HUES64 (cell line): ENCODE measurements around the gene SLC34A2.

ENCODE experiments used
- H3K27ac ChIP-seq: 2 replicates; pipeline ENCODE4 v1.7.0; 2013; ENCODE audit warnings: low read depth, low read length, inconsistent platforms
- H3K27me3 ChIP-seq: 2 replicates; pipeline ENCODE4 v1.6.1; 2013; ENCODE audit warnings: mild to moderate bottlenecking, low read length; ENCODE audit not compliant: insufficient read depth
- H3K36me3 ChIP-seq: 2 replicates; pipeline ENCODE4 v1.6.1; 2013; ENCODE audit warnings: mild to moderate bottlenecking, low read length; ENCODE audit not compliant: insufficient read depth
- H3K4me1 ChIP-seq: 2 replicates; pipeline ENCODE4 v1.6.1; 2013; ENCODE audit warnings: mild to moderate bottlenecking, low read length, moderate library complexity; ENCODE audit not compliant: insufficient read depth
- H3K4me3 ChIP-seq: 2 replicates; pipeline ENCODE4 v1.5.1; 2013; ENCODE audit warnings: mild to moderate bottlenecking, low read length, moderate library complexity
- H3K9ac ChIP-seq: 2 replicates; pipeline ENCODE4 v1.6.1; 2013; ENCODE audit warnings: mild to moderate bottlenecking, low read depth, low read length
- H3K9me3 ChIP-seq: 2 replicates; pipeline ENCODE4 v1.6.1; 2013; ENCODE audit warnings: low read depth, low read length; ENCODE audit not compliant: insufficient read depth
- WGBS: fragments of 150-250, 120-280 bp; methylation state at CpG from one replicate; pipeline ENCODE4 v1.1.7; 2013; ENCODE audit warnings: missing lambda C conversion rate; 5-methylcytosine and 5-hydroxymethylcytosine counted together

The SLC34A2 gene

GRCh38 chr4:25662306-25662705 is 6.7 kb downstream of the SLC34A2 start:
- Histone ChIP-seq H3K4me1 (peaks cover 7% of the 10 kb centered on the region; the same call in 1 of the 2 replicates), H3K9ac (no peak overlapping the region), H3K27ac (no peak overlapping the region), H3K27me3 (peaks cover 13% of the 10 kb centered on the region), H3K9me3 (no peaks in the 10 kb centered on the region), H3K36me3 (no peaks in the 10 kb centered on the region), H3K4me3 (no peak overlapping the region)
- WGBS, result 92% methylated on average over 10 of the region's 10 CpGs

- Histone ChIP-seq H3K27ac (no peak overlapping the region), H3K4me3 (no peak overlapping the region), H3K4me1 (peaks cover 12% of the 10 kb centered on the region; the same call in 1 of the 2 replicates), H3K36me3 (no peaks in the 10 kb centered on the region), H3K9me3 (no peaks in the 10 kb centered on the region), H3K27me3 (no peaks in the 10 kb centered on the region), H3K9ac (no peak overlapping the region)
- 53% methylated on average over 8 of the region's 8 CpGs for WGBS
These were observed 8.1 kb downstream of the SLC34A2 start for GRCh38 chr4:25663781-25664180.

GRCh38 chr4:25666031-25666630 is 10.5 kb downstream of the SLC34A2 start:
- 94% methylated on average over 9 of the region's 9 CpGs for WGBS
- Histone ChIP-seq H3K27ac (no peak overlapping the region), H3K4me1 (peaks cover 12% of the 10 kb centered on the region; the same call in 1 of the 2 replicates), H3K4me3 (no peak overlapping the region), H3K27me3 (no peaks in the 10 kb centered on the region), H3K36me3 (no peaks in the 10 kb centered on the region), H3K9ac (no peak overlapping the region), H3K9me3 (no peaks in the 10 kb centered on the region)

- WGBS, result 92% methylated on average over 14 of the region's 15 CpGs
- no peaks in the 10 kb centered on the region for H3K36me3 ChIP-seq
- no peak overlapping the region for H3K9ac ChIP-seq
- H3K4me1 ChIP-seq, result peaks cover 12% of the 10 kb centered on the region; the same call in 1 of the 2 replicates
- H3K4me3 ChIP-seq, result no peak overlapping the region
- H3K27ac ChIP-seq, result no peak overlapping the region
- H3K27me3 ChIP-seq, result no peaks in the 10 kb centered on the region
- H3K9me3 ChIP-seq, result no peaks in the 10 kb centered on the region
These were observed 12.4 kb downstream of the SLC34A2 start for GRCh38 chr4:25667931-25668557.

- WGBS, result 97% methylated on average over 4 of the region's 4 CpGs
These were observed 15.3 kb downstream of the SLC34A2 start for GRCh38 chr4:25670991-25671390.

GRCh38 chr4:25672756-25673155 is 17.1 kb downstream of the SLC34A2 start:
- Histone ChIP-seq H3K36me3 (no peaks in the 10 kb centered on the region), H3K9ac (no peak overlapping the region), H3K4me1 (peaks cover 4% of the 10 kb centered on the region; the same call in 1 of the 2 replicates), H3K9me3 (no peaks in the 10 kb centered on the region), H3K4me3 (no peak overlapping the region), H3K27ac (no peak overlapping the region), H3K27me3 (no peaks in the 10 kb centered on the region)
- WGBS, result 91% methylated on average over 5 of the region's 5 CpGs

More at GRCh38 chr4:25670991-25671390, 15.3 kb downstream of the SLC34A2 start:
- Histone ChIP-seq H3K4me1 (peaks cover 5% of the 10 kb centered on the region; the same call in 1 of the 2 replicates), H3K27ac (no peak overlapping the region), H3K27me3 (no peaks in the 10 kb centered on the region), H3K9me3 (no peaks in the 10 kb centered on the region), H3K9ac (no peak overlapping the region), H3K36me3 (no peaks in the 10 kb centered on the region), H3K4me3 (no peak overlapping the region)

- no peak overlapping the region for H3K4me3 ChIP-seq
- H3K36me3 ChIP-seq, result no peaks in the 10 kb centered on the region
- 95% methylated on average over 10 of the region's 10 CpGs for WGBS
These were observed 18.7 kb downstream of the SLC34A2 start for GRCh38 chr4:25674386-25674785.

GRCh38 chr4:25676221-25676620 is 20.6 kb downstream of the SLC34A2 start:
- no peak overlapping the region for H3K9ac ChIP-seq
- WGBS, result 96% methylated on average over 30 of the region's 30 CpGs
- no peak overlapping the region for H3K27ac ChIP-seq
- H3K4me3 ChIP-seq, result no peak overlapping the region
- H3K27me3 ChIP-seq, result no peaks in the 10 kb centered on the region
- H3K9me3 ChIP-seq, result no peaks in the 10 kb centered on the region
- no peaks in the 10 kb centered on the region for H3K36me3 ChIP-seq
- H3K4me1 ChIP-seq, result no peaks in the 10 kb centered on the region

More at GRCh38 chr4:25674386-25674785, 18.7 kb downstream of the SLC34A2 start:
- Histone ChIP-seq H3K9ac (no peak overlapping the region), H3K9me3 (no peaks in the 10 kb centered on the region), H3K4me1 (no peaks in the 10 kb centered on the region), H3K27ac (no peak overlapping the region), H3K27me3 (no peaks in the 10 kb centered on the region)

GRCh38 chr4:25677157-25677556 is 21.5 kb downstream of the SLC34A2 start:
- Histone ChIP-seq H3K4me3 (no peak overlapping the region), H3K36me3 (no peaks in the 10 kb centered on the region), H3K27me3 (no peaks in the 10 kb centered on the region), H3K27ac (no peak overlapping the region), H3K9me3 (no peaks in the 10 kb centered on the region), H3K4me1 (no peaks in the 10 kb centered on the region), H3K9ac (no peak overlapping the region)
- WGBS, result 86% methylated on average over 3 of the region's 3 CpGs

- 90% methylated on average over 5 of the region's 5 CpGs for WGBS
These were observed 22.3 kb downstream of the SLC34A2 start for GRCh38 chr4:25677943-25678342.

GRCh38 chr4:25687773-25688172 is 32.1 kb downstream of the SLC34A2 start:
- no peaks in the 10 kb centered on the region for H3K36me3 ChIP-seq
- H3K9me3 ChIP-seq, result peaks cover 6% of the 10 kb centered on the region; the same call in 1 of the 2 replicates
- no peak overlapping the region for H3K4me3 ChIP-seq
- no peak overlapping the region for H3K9ac ChIP-seq
- H3K4me1 ChIP-seq, result no peaks in the 10 kb centered on the region
- H3K27ac ChIP-seq, result no peak overlapping the region
- WGBS, result 94% methylated on average over 6 of the region's 7 CpGs
- H3K27me3 ChIP-seq, result no peaks in the 10 kb centered on the region

More at GRCh38 chr4:25677943-25678342, 22.3 kb downstream of the SLC34A2 start:
- H3K27me3 ChIP-seq, result no peaks in the 10 kb centered on the region
- H3K36me3 ChIP-seq, result no peaks in the 10 kb centered on the region
- H3K27ac ChIP-seq, result no peak overlapping the region
- no peaks in the 10 kb centered on the region for H3K9me3 ChIP-seq
- H3K4me3 ChIP-seq, result no peak overlapping the region
- H3K9ac ChIP-seq, result no peak overlapping the region
- H3K4me1 ChIP-seq, result no peaks in the 10 kb centered on the region
